GM12878 (cell line): ENCODE measurements around the gene C12orf60. TPM values are rescaled to one million over a fixed set of nuclear protein-coding genes. Genes with fewer than 3 reads are reported as not detected.

Experiments used
- ATAC-seq: fragments of 200-7000 bp; cut with Tn5 transposase; 3 replicates; pipeline ENCODE4 v1.9.1; 2020; ENCODE audit warnings: mild to moderate bottlenecking, moderate library complexity
- BruUV-seq: library from RNA; stranded (reverse); fragments of 400-500 nt; replicated peaks from 2 replicates; lab custom pipeline; 2021; lab: Mats Ljungman, UMichigan
- CTCF ChIA-PET: fragments of 300-600 bp; sonication (Branson Sonifier 250); formaldehyde crosslinking; extraction: SDS; loops from one replicate; lab custom pipeline; 2021; ENCODE audit warnings: inconsistent platforms; lab: Yijun Ruan, JAX
- POLR2A ChIA-PET: fragments of 350-600 bp; formaldehyde crosslinking; extraction: SDS; loops from one replicate; lab custom pipeline; 2021; ENCODE audit warnings: inconsistent platforms; lab: Charles Lee
- RAD21 ChIA-PET: fragments of 300-600 bp; sonication (Branson Sonifier 250); formaldehyde crosslinking; loops from one replicate; lab custom pipeline; 2023; ENCODE audit warnings: antibody characterized with exemption; ENCODE audit not compliant: unreplicated experiment; lab: Charles Lee
- SMC1A ChIA-PET: fragments of 300-600 bp; sonication (Branson Sonifier 250); formaldehyde crosslinking; loops from one replicate; lab custom pipeline; 2023; ENCODE audit not compliant: unreplicated experiment, uncharacterized antibody; lab: Charles Lee
- DNase-seq: peaks from one replicate; pipeline ENCODE4 v3.0.0-alpha.2; 2011; ENCODE audit warnings: low read depth, low spot score
- FAIRE-seq: peaks from 3 replicates; lab custom pipeline; 2011; peaks lifted over from hg19 to GRCh38; lab: Jason Lieb, UNC
- H2AFZ ChIP-seq: 2 replicates; pipeline ENCODE4 v1.6.0; 2011; ENCODE audit warnings: low read depth, low read length, control low read depth; ENCODE audit not compliant: control insufficient read depth
- H3K27ac ChIP-seq: 2 replicates; pipeline ENCODE4 v1.5.1; 2011; ENCODE audit warnings: control low read depth; ENCODE audit not compliant: control insufficient read depth, insufficient read depth
- H3K27me3 ChIP-seq, 2 experiments: replicated peaks in 1 of 2; 2 replicates each; pipeline versions ENCODE4 v1.6.0 to v1.6.1; 2011; ENCODE audit warnings: low read length in 1 of 2; ENCODE audit not compliant: control insufficient read depth in 2 of 2, insufficient read depth in 2 of 2
- H3K36me3 ChIP-seq, 2 experiments: 2 replicates each; pipeline ENCODE4 v1.5.1; 2011; ENCODE audit warnings: low read length in 1 of 2; ENCODE audit not compliant: control insufficient read depth in 2 of 2, insufficient read depth in 2 of 2
- H3K4me1 ChIP-seq: 2 replicates; pipeline ENCODE4 v1.6.1; 2011; ENCODE audit warnings: mild to moderate bottlenecking, low read length, moderate library complexity, mixed read lengths; ENCODE audit not compliant: control insufficient read depth, insufficient read depth
- H3K4me2 ChIP-seq: 2 replicates; pipeline ENCODE4 v1.6.0; 2011; ENCODE audit warnings: control low read depth; ENCODE audit not compliant: control insufficient read depth, insufficient read depth
- H3K4me3 ChIP-seq: fragments of 200-600 bp; sonication (generic); 2 replicates; pipeline ENCODE4 v1.5.1; 2016
- H3K79me2 ChIP-seq: 2 replicates; pipeline ENCODE4 v1.6.0; 2011; ENCODE audit warnings: low read length; ENCODE audit not compliant: control insufficient read depth, insufficient read depth
- H3K9ac ChIP-seq: 2 replicates; pipeline ENCODE4 v1.8.0; 2011; ENCODE audit warnings: low read length, control low read depth, mixed read lengths; ENCODE audit not compliant: control insufficient read depth, insufficient read depth
- H3K9me3 ChIP-seq: replicated peaks from 3 replicates; pipeline ENCODE4 v1.5.1; 2011; ENCODE audit warnings: mild to moderate bottlenecking, low read length; ENCODE audit not compliant: control insufficient read depth, insufficient read depth
- H4K20me1 ChIP-seq: 2 replicates; pipeline ENCODE4 v1.6.0; 2011; ENCODE audit not compliant: control insufficient read depth, insufficient read depth
- BMI1 ChIP-seq: fragments of 450-650 bp; IDR thresholded peaks from 2 replicates; pipeline ENCODE4 v1.6.1; 2016; ENCODE audit warnings: mild to moderate bottlenecking, moderate library complexity, borderline replicate concordance
- EGR1 ChIP-seq, 2 experiments: IDR thresholded peaks; 1 replicate in 1 of 2; 2 replicates in 1 of 2; pipeline ENCODE4 v1.6.1; 2011 to 2012; ENCODE audit warnings: low read depth in 2 of 2, low read length in 2 of 2, borderline replicate concordance in 1 of 2, mild to moderate bottlenecking in 1 of 2, moderate library complexity in 1 of 2
- EP300 ChIP-seq, 2 experiments: fragments of 150-350 bp in 1 of 2; IDR thresholded peaks; 2 replicates each; pipeline ENCODE4 v1.6.1; 2011 to 2012; ENCODE audit warnings: low read depth in 2 of 2, low read length in 2 of 2, borderline replicate concordance in 1 of 2, improper control_type of control experiment in 1 of 2, inconsistent platforms in 1 of 2; ENCODE audit not compliant: control insufficient read depth in 1 of 2
- HDAC6 ChIP-seq: fragments of 200-600 bp; sonication (generic); IDR thresholded peaks from one replicate; pipeline ENCODE4 v1.8.0; 2017; ENCODE audit warnings: antibody characterized with exemption; ENCODE audit not compliant: unreplicated experiment
- KAT2A ChIP-seq: conservative IDR thresholded peaks from 2 replicates; pipeline ENCODE4 v1.6.1; 2011; ENCODE audit warnings: low read depth, low read length; ENCODE audit not compliant: control insufficient read depth
- POLR2AphosphoS5 ChIP-seq: IDR thresholded peaks from 2 replicates; pipeline ENCODE4 v1.6.1; 2011; ENCODE audit warnings: mild to moderate bottlenecking, low read length, inconsistent platforms
- POU2F2 ChIP-seq: IDR thresholded peaks from 3 replicates; pipeline ENCODE4 v1.6.1; 2011; ENCODE audit warnings: low read depth, mild to moderate bottlenecking, low read length, borderline replicate concordance
- STAT3 ChIP-seq: IDR thresholded peaks from 2 replicates; pipeline ENCODE4 v1.6.1; 2011; ENCODE audit warnings: low read depth, low read length, improper control_type of control experiment
- ZNF622 ChIP-seq: fragments of 450-650 bp; IDR thresholded peaks from 2 replicates; pipeline ENCODE4 v1.6.1; 2017; ENCODE audit warnings: mild to moderate bottlenecking, inconsistent platforms
- ZZZ3 ChIP-seq: IDR thresholded peaks from 2 replicates; pipeline ENCODE4 v1.6.1; 2011; ENCODE audit warnings: low read depth; ENCODE audit not compliant: control insufficient read depth, insufficient read length
- WGBS: methylation state at CpG from one replicate; pipeline ENCODE4 v1.1.6; 2016; ENCODE audit warnings: low lambda C conversion rate; ENCODE audit not compliant: insufficient replicate concordance, insufficient coverage; ENCODE audit errors: missing lambda C conversion rate; 5-methylcytosine and 5-hydroxymethylcytosine counted together
- in situ Hi-C: fragments of 300-500 bp; cut with MboI; formaldehyde crosslinking; loops from 9 replicates; pipeline ENCODE4 v1.14.3; 2018; ENCODE audit warnings: mixed read lengths
- intact Hi-C: fragments of 100-400 bp; cut with micrococcal nuclease; formaldehyde crosslinking; loops from one replicate; pipeline ENCODE4 v1.14.2; 2022; ENCODE audit not compliant: unreplicated experiment
- polyA plus RNA-seq, 11 experiments: library from polyadenylated mRNA; depleted of rRNA in 4 of 11; unstranded in 6 of 11; stranded (reverse) in 5 of 11; fragments of >200 nt; fragmentation: Nextera tagmentation in 4 of 11; fragmentation: Illumina TruSeq in 1 of 11; extraction: Ambion mirVana in 4 of 11; extraction: Trizol in 1 of 11; gene quantifications; 1 replicate in 1 of 11; 2 replicates in 10 of 11; pipeline versions ENCODE4 v1.2.1 to v1.2.3, GENCODE V29; 2011 to 2016; ENCODE audit warnings: inconsistent platforms in 2 of 11, missing spikeins in 2 of 11, low read depth in 1 of 11
- total RNA-seq, 4 experiments: library from RNA; depleted of rRNA in 3 of 4; stranded (reverse); fragments of >200 nt in 3 of 4; fragmentation: Illumina TruSeq in 1 of 4; extraction: Trizol in 1 of 4; gene quantifications; 2 replicates each; pipeline versions ENCODE4 v1.2.1 to v1.2.3, GENCODE V29; 2013 to 2021
- TF ChIP-seq, protein P1 (sequence below): IDR thresholded peaks from 2 replicates; pipeline ENCODE4 v1.6.1; 2012; ENCODE audit warnings: low read depth, low read length, improper control_type of control experiment
- TF ChIP-seq, protein P2 (sequence below): IDR thresholded peaks from 2 replicates; pipeline ENCODE4 v1.6.1; 2011; ENCODE audit warnings: low read depth, mild to moderate bottlenecking, low read length, moderate library complexity, borderline replicate concordance; ENCODE audit errors: extremely low read depth
- TF ChIP-seq, protein P3 (sequence below): IDR thresholded peaks from 2 replicates; pipeline ENCODE4 v1.6.1; 2011; ENCODE audit warnings: borderline replicate concordance, low read depth, mild to moderate bottlenecking, moderate library complexity, low read length; ENCODE audit not compliant: insufficient read depth, poor library complexity, severe bottlenecking
- TF ChIP-seq, protein P4 (sequence below): IDR thresholded peaks from 2 replicates; pipeline ENCODE4 v1.6.1; 2011; ENCODE audit warnings: borderline replicate concordance, low read depth, mild to moderate bottlenecking, moderate library complexity, mixed read lengths, low read length; ENCODE audit not compliant: insufficient read depth; ENCODE audit errors: extremely low read length

C12orf60 gene
- total and polyA plus RNA-seq, 10 of the 15 experiments (the other 5 are each of a cell fraction or from before 2014, with no cell fraction given), result 1.8 to 7.2 (median 3.2) TPM

DNA sequence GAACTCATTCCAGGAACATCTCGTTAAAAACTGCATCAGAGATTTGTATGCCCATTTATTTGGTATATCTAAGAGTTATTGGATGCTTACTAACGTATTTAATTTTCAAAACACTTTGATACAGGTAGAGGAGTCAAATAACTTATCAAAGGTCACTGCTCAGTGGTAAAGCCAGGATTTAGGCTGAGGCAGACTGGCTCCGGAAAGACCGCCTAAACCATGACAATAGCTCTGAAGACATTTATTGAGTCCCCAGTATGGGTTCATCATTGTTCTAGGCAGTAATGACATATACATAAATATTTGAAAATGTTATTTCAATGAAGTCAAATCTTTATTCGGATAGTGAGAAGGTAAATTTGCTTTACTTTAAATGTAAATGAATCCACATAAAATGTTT lies 30.5 kb upstream of the C12orf60 start:
- H3K79me2 ChIP-seq, result peaks cover 47% of the 10 kb centered on the region
- H2AFZ ChIP-seq, result no peak overlapping the region
- no peaks in the 10 kb centered on the region; the same call in 2 of the 3 replicates for H3K9me3 ChIP-seq
- H3K36me3 ChIP-seq, result peaks cover 0 to under 1% of the 10 kb centered on the region in 2 experiments; a peak in 1 of 4 replicates
- POLR2A ChIA-PET, result interaction anchor here (0.7 to 4.3 kb wide), 7 partner anchors 9 to 267 kb away, joined by 3 to 24 read pairs (median 4); partner anchors contain the start of genes C12orf60 and WBP11
- H3K27ac ChIP-seq, result no peak overlapping the region
- intact Hi-C loops (loop anchor here (5.0 kb wide), 5 partner anchors 219 to 1109 kb away; partner anchors contain the start of genes ATF7IP and STRAP), in situ Hi-C loops (loop anchor here (10.0 to 25.0 kb wide), 2 partner anchors 182 to 1864 kb away; no protein-coding TSS in a partner anchor)
- no peaks in the 10 kb centered on the region for H4K20me1 ChIP-seq
- DNase-seq (no peak), ATAC-seq (no peak), FAIRE-seq (no peak)
- RAD21 ChIA-PET, result interaction anchor here (0.6 to 9.5 kb wide), 4 partner anchors 8 to 211 kb away, joined by 3 to 89 read pairs (median 7); partner anchors contain the start of genes C12orf60 and WBP11
- no peak overlapping the region for H3K9ac ChIP-seq
- peak overlapping the region; percentile 21; the same call in 1 of the 2 replicates for H3K4me2 ChIP-seq
- WGBS, result 85% methylated on average over 5 of the region's 5 CpGs
- H3K27me3 ChIP-seq, result no peaks in the 10 kb centered on the region
- BruUV-seq, result no TSS peak
- no peak overlapping the region for H3K4me3 ChIP-seq
- SMC1A ChIA-PET, result interaction anchor here (1.0 to 1.4 kb wide), 5 partner anchors 9 to 533 kb away, joined by 3 to 8 read pairs (median 4); partner anchors contain the start of genes C12orf60 and WBP11
- no peak for TF ChIP-seq KAT2A
- TF ChIP-seq, protein P1, sequence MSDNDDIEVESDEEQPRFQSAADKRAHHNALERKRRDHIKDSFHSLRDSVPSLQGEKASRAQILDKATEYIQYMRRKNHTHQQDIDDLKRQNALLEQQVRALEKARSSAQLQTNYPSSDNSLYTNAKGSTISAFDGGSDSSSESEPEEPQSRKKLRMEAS, result no peak
- TF ChIP-seq ZZZ3, result no peak
- no peak for TF ChIP-seq EP300 (IDR thresholded peaks at IDR 0.05; ENCODE audit: borderline replicate concordance in 1 of 2, control insufficient read depth in 1 of 2, low read depth in 2 of 2, low read length in 2 of 2)
- TF ChIP-seq BMI1, result no peak
- TF ChIP-seq, protein P2, sequence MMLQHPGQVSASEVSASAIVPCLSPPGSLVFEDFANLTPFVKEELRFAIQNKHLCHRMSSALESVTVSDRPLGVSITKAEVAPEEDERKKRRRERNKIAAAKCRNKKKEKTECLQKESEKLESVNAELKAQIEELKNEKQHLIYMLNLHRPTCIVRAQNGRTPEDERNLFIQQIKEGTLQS, result no peak
- TF ChIP-seq POLR2AphosphoS5, result no peak
- TF ChIP-seq POU2F2, result no peak
- no peak for TF ChIP-seq HDAC6
- no peak for TF ChIP-seq STAT3
- TF ChIP-seq, protein P3, sequence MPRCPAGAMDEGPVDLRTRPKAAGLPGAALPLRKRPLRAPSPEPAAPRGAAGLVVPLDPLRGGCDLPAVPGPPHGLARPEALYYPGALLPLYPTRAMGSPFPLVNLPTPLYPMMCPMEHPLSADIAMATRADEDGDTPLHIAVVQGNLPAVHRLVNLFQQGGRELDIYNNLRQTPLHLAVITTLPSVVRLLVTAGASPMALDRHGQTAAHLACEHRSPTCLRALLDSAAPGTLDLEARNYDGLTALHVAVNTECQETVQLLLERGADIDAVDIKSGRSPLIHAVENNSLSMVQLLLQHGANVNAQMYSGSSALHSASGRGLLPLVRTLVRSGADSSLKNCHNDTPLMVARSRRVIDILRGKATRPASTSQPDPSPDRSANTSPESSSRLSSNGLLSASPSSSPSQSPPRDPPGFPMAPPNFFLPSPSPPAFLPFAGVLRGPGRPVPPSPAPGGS, result no peak
- TF ChIP-seq ZNF622, result no peak
- TF ChIP-seq EGR1 (IDR thresholded peaks at IDR 0.05; ENCODE audit: borderline replicate concordance in 1 of 2, low read depth in 2 of 2, low read length in 2 of 2), result no peak
- TF ChIP-seq, protein P4, sequence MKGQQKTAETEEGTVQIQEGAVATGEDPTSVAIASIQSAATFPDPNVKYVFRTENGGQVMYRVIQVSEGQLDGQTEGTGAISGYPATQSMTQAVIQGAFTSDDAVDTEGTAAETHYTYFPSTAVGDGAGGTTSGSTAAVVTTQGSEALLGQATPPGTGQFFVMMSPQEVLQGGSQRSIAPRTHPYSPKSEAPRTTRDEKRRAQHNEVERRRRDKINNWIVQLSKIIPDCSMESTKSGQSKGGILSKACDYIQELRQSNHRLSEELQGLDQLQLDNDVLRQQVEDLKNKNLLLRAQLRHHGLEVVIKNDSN, result no peak
- peaks cover 5% of the 10 kb centered on the region for H3K4me1 ChIP-seq
- CTCF ChIA-PET, result interaction anchor here (0.6 to 3.2 kb wide), 7 partner anchors 8 to 535 kb away, joined by 3 to 19 read pairs (median 3); no protein-coding TSS in a partner anchor
